Measurements from ENCODE around the gene RNF150.

- TF ChIP-seq NPAS2 (CRISPR knock-in tag; IDR thresholded peaks at IDR 0.05; ENCODE audit: borderline replicate concordance) (no peak), ESRRA (IDR thresholded peaks at IDR 0.05; ENCODE audit: borderline replicate concordance, low read length) (no peak), CTCF (IDR thresholded peaks at IDR 0.05) (no peak), RFX5 (IDR thresholded peaks at IDR 0.05) (no peak), MAFK (IDR thresholded peaks at IDR 0.05; ENCODE audit: partially characterized antibody) (no peak)
Measured at GRCh38 chr4:140844061-140844460, 289.2 kb downstream of the RNF150 start.

Measured in A549 (cell line).